Fibroblast of lung (primary cell): ENCODE measurements around the gene MTARC1. TPM values are rescaled to one million over a fixed set of nuclear protein-coding genes. Genes with fewer than 3 reads are reported as not detected.

ENCODE experiments used
- DNase-seq, 2 donors: peaks; one replicate each; pipeline versions ENCODE4 v3.0.0 to v3.0.0-alpha.2; 2010; ENCODE audit warnings: low read depth in 2 of 2
- H2AFZ ChIP-seq: 2 replicates; pipeline ENCODE4 v1.5.1; 2012; ENCODE audit warnings: low read length, control low read depth, inconsistent platforms
- H3K27ac ChIP-seq: 2 replicates; pipeline ENCODE4 v1.5.1; 2011; ENCODE audit warnings: low read length, control low read depth; ENCODE audit not compliant: insufficient read depth
- H3K27me3 ChIP-seq: 2 replicates; pipeline ENCODE4 v1.5.1; 2011; ENCODE audit warnings: mild to moderate bottlenecking, low read length; ENCODE audit not compliant: control insufficient read depth, insufficient read depth
- H3K36me3 ChIP-seq: 2 replicates; pipeline ENCODE4 v1.5.1; 2011; ENCODE audit warnings: low read length; ENCODE audit not compliant: control insufficient read depth, insufficient read depth
- H3K4me1 ChIP-seq: 2 replicates; pipeline ENCODE4 v1.5.1; 2011; ENCODE audit warnings: low read length; ENCODE audit not compliant: control insufficient read depth, insufficient read depth; ENCODE audit errors: extremely low read depth
- H3K4me2 ChIP-seq: 2 replicates; pipeline ENCODE4 v1.5.1; 2011; ENCODE audit warnings: low read length, control low read depth; ENCODE audit not compliant: insufficient read depth; ENCODE audit errors: extremely low read depth
- H3K4me3 ChIP-seq, 4 experiments: fragments of 200-600 bp in 1 of 4; sonication (generic) in 1 of 4; replicated peaks in 1 of 4; 2 replicates each; pipeline ENCODE4 v1.5.1; 2011 to 2016; ENCODE audit warnings: low read length in 4 of 4, low read depth in 3 of 4, mild to moderate bottlenecking in 3 of 4, control low read depth in 2 of 4, inconsistent platforms in 1 of 4, mixed read lengths in 1 of 4; ENCODE audit not compliant: insufficient read depth in 1 of 4; ENCODE audit errors: control extremely low read depth in 1 of 4
- H3K79me2 ChIP-seq: 2 replicates; pipeline ENCODE4 v1.5.1; 2012; ENCODE audit warnings: mild to moderate bottlenecking, low read length, inconsistent platforms; ENCODE audit not compliant: control insufficient read depth, insufficient read depth
- H3K9ac ChIP-seq: 2 replicates; pipeline ENCODE4 v1.5.1; 2011; ENCODE audit warnings: mild to moderate bottlenecking, low read length, control low read depth; ENCODE audit not compliant: insufficient read depth
- H3K9me3 ChIP-seq: 2 replicates; pipeline ENCODE4 v1.5.1; 2012; ENCODE audit warnings: low read depth, low read length; ENCODE audit not compliant: control insufficient read depth, insufficient read depth
- H4K20me1 ChIP-seq: 2 replicates; pipeline ENCODE4 v1.5.1; 2011; ENCODE audit warnings: low read length; ENCODE audit not compliant: control insufficient read depth, insufficient read depth; ENCODE audit errors: extremely low read depth
- CTCF ChIP-seq, 2 donors: IDR thresholded peaks in 1 of 2; conservative IDR thresholded peaks in 1 of 2; 1 replicate in 1 of 2; 2 replicates in 1 of 2; pipeline ENCODE4 v1.5.1; 2011 to 2012; ENCODE audit warnings: low read length in 2 of 2, control low read depth in 1 of 2, inconsistent platforms in 1 of 2, low read depth in 1 of 2, mild to moderate bottlenecking in 1 of 2
- EZH2 ChIP-seq: IDR thresholded peaks from 2 replicates; pipeline ENCODE4 v1.5.1; 2012; ENCODE audit warnings: low read length, control low read depth, mild to moderate bottlenecking; ENCODE audit errors: missing control alignments
- polyA plus RNA-seq, 2 donors: library from polyadenylated mRNA; depleted of rRNA in 1 of 2; stranded (reverse) in 1 of 2; unstranded in 1 of 2; fragments of >200 nt; gene quantifications; 2 replicates each; pipeline ENCODE4 v1.2.1, GENCODE V29; 2011 to 2012; ENCODE audit warnings: missing spikeins in 1 of 2
- total RNA-seq: library from RNA; depleted of rRNA; stranded (reverse); fragments of >200 nt; gene quantifications from 2 replicates; pipeline ENCODE4 v1.2.1, GENCODE V29; 2014

MTARC1 gene
- total and polyA plus RNA-seq, 2 donors (not counting 1 experiment from before 2014, with no cell fraction given) = 1.8 to 9.6 TPM

GRCh38 chr1:220803401-220804201 lies 16.9 kb downstream of the MTARC1 start:
- H3K27ac ChIP-seq = no peak overlapping the region
- no peak for TF ChIP-seq EZH2
- peak; percentile 46 to 73 for TF ChIP-seq CTCF (conservative IDR thresholded peaks at IDR 0.05 in 1 of 2, IDR thresholded peaks at IDR 0.05 in 1 of 2; ENCODE audit: low read depth in 1 of 2, low read length in 2 of 2)
- H3K9ac ChIP-seq = no peak overlapping the region
- H3K27me3 ChIP-seq = no peaks in the 10 kb centered on the region
- H3K4me2 ChIP-seq = peak overlapping the region; percentile 45
- peak overlapping the region; percentile 50 for H2AFZ ChIP-seq
- H3K4me3 ChIP-seq = no peak overlapping the region
- H3K9me3 ChIP-seq = no peaks in the 10 kb centered on the region
- no peaks in the 10 kb centered on the region for H3K79me2 ChIP-seq
- no peaks in the 10 kb centered on the region for H3K4me1 ChIP-seq
- no peaks in the 10 kb centered on the region for H4K20me1 ChIP-seq
- peak in 1 of 2 donors; percentile 65 for DNase-seq
- H3K36me3 ChIP-seq = no peaks in the 10 kb centered on the region

DNA sequence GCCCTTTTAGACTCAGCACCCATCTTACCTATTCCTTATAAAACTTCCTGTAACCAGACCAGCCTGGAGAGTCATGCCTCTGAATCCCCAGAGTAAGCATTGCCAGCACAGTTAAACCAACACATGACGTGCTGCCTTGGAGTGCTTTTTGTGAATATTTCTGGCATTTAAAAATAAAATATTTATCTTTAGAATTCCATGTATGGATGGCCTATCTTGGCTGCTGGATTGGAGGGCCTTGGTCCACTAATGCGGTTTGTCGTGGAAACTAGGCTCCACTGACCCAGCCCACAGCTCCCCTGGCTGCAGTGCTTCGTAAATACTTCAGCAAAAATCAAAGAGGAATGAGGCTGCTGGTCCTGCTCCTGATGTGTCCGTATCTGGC lies 17.5 kb downstream of the MTARC1 start:
- peak in 1 of 2 donors; percentile 19 for DNase-seq
- H2AFZ ChIP-seq = peak overlapping the region; percentile 50
- no peak overlapping the region for H3K4me3 ChIP-seq

DNA sequence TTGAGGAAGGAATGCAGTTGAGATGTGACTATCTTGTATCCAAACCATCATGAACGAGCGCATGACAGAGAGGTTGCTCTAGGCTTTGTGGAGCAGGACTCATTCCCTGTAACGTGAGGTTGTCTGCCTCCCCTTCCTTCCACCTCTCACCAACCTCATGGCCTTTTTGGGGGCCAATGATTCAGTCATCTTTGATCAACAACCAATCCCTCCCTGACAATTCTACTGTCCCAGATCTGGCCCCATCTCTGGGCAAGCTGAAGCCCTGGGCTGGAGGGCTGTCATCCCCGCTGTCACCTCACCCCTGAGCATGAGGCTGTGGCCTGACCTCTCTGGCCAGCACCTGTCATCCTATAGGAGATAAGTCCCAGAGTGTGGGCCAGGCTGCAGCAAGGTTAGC lies 19.7 kb downstream of the MTARC1 start:
- Histone ChIP-seq H3K4me3 (no peak overlapping the region), H3K36me3 (no peaks in the 10 kb centered on the region), H2AFZ (no peak overlapping the region), H3K4me2 (no peak overlapping the region), H3K27me3 (no peaks in the 10 kb centered on the region), H4K20me1 (no peaks in the 10 kb centered on the region), H3K9me3 (no peaks in the 10 kb centered on the region), H3K4me1 (no peaks in the 10 kb centered on the region), H3K9ac (no peak overlapping the region), H3K79me2 (no peaks in the 10 kb centered on the region), H3K27ac (no peak overlapping the region)
- DNase-seq = no peak
- TF ChIP-seq CTCF (conservative IDR thresholded peaks at IDR 0.05 in 1 of 2, IDR thresholded peaks at IDR 0.05 in 1 of 2; ENCODE audit: low read depth in 1 of 2, low read length in 2 of 2) = no peak
- no peak for TF ChIP-seq EZH2

More for the DNA sequence above, 17.5 kb downstream of the MTARC1 start:
- H4K20me1 ChIP-seq = no peaks in the 10 kb centered on the region
- H3K27ac ChIP-seq = no peak overlapping the region
- H3K79me2 ChIP-seq = no peaks in the 10 kb centered on the region
- H3K9me3 ChIP-seq = no peaks in the 10 kb centered on the region
- no peaks in the 10 kb centered on the region for H3K36me3 ChIP-seq
- H3K4me2 ChIP-seq = peak overlapping the region; percentile 45
- no peaks in the 10 kb centered on the region for H3K27me3 ChIP-seq
- H3K9ac ChIP-seq = no peak overlapping the region
- no peaks in the 10 kb centered on the region for H3K4me1 ChIP-seq
- TF ChIP-seq EZH2 = no peak
- TF ChIP-seq CTCF (conservative IDR thresholded peaks at IDR 0.05 in 1 of 2, IDR thresholded peaks at IDR 0.05 in 1 of 2; ENCODE audit: low read depth in 1 of 2, low read length in 2 of 2) = peak in 1 of 2 donors; percentile 14
